SK-N-SH (cell line): ENCODE results near the gene NPHS1.

ENCODE experiments used
- ELF1 ChIP-seq: IDR thresholded peaks from 2 replicates; pipeline ENCODE4 v1.4.0; 2012
- EP300 ChIP-seq, 2 experiments: IDR thresholded peaks; 2 replicates each; pipeline versions ENCODE4 v1.4.0 to v1.6.1; 2012; ENCODE audit warnings: borderline replicate concordance in 1 of 2, low read depth in 1 of 2, low read length in 1 of 2
- EZH2phosphoT487 ChIP-seq: fragments of 200-600 bp; sonication (generic); IDR thresholded peaks from 2 replicates; pipeline ENCODE4 v1.6.1; 2017; ENCODE audit warnings: low read depth, mixed run types, mild to moderate bottlenecking, antibody characterized with exemption, moderate library complexity, borderline replicate concordance
- GABPA ChIP-seq: IDR thresholded peaks from 2 replicates; pipeline ENCODE4 v1.4.0; 2012; ENCODE audit warnings: low read depth, mild to moderate bottlenecking
- GATA2 ChIP-seq: sonication (generic); formaldehyde crosslinking; IDR thresholded peaks from 2 replicates; pipeline ENCODE4 v1.5.0; 2020; ENCODE audit warnings: mild to moderate bottlenecking, missing genetic modification reagents
- JUND ChIP-seq: IDR thresholded peaks from 2 replicates; pipeline ENCODE4 v1.4.0; 2012
- MXI1 ChIP-seq: IDR thresholded peaks from 2 replicates; pipeline ENCODE4 v1.6.1; 2012; ENCODE audit warnings: mild to moderate bottlenecking, low read depth, low read length, improper control_type of control experiment
- NRF1 ChIP-seq: IDR thresholded peaks from 2 replicates; pipeline ENCODE4 v1.6.1; 2012; ENCODE audit warnings: low read depth, mild to moderate bottlenecking, low read length
- POLR2AphosphoS5 ChIP-seq: IDR thresholded peaks from 2 replicates; pipeline ENCODE4 v1.6.1; 2012; ENCODE audit warnings: low read depth, low read length
- REST ChIP-seq: IDR thresholded peaks from 2 replicates; pipeline ENCODE4 v1.6.1; 2012; ENCODE audit warnings: mild to moderate bottlenecking, low read depth, low read length, moderate library complexity
- SMC3 ChIP-seq: IDR thresholded peaks from 2 replicates; pipeline ENCODE4 v1.6.1; 2012; ENCODE audit warnings: low read depth, low read length, improper control_type of control experiment
- USF2 ChIP-seq: fragments of 150-350 bp; IDR thresholded peaks from 2 replicates; pipeline ENCODE4 v1.6.1; 2017; ENCODE audit warnings: antibody characterized with exemption, low read length, low read depth, borderline replicate concordance
- YY1 ChIP-seq: IDR thresholded peaks from 2 replicates; pipeline ENCODE4 v1.4.0; 2012; ENCODE audit warnings: low read depth, mild to moderate bottlenecking
- TF ChIP-seq, protein P1 (sequence below): fragments of 200-600 bp; sonication (generic); IDR thresholded peaks from 2 replicates; pipeline ENCODE4 v1.6.1; 2017; ENCODE audit warnings: antibody characterized with exemption, mild to moderate bottlenecking, moderate library complexity

- TF ChIP-seq ELF1: no peak
- TF ChIP-seq EP300 (IDR thresholded peaks at IDR 0.05; ENCODE audit: borderline replicate concordance in 1 of 2, low read depth in 1 of 2, low read length in 1 of 2): no peak
- no peak for TF ChIP-seq GATA2 (CRISPR knock-in tag)
- TF ChIP-seq SMC3: no peak
- TF ChIP-seq GABPA: no peak
- TF ChIP-seq, protein P1, sequence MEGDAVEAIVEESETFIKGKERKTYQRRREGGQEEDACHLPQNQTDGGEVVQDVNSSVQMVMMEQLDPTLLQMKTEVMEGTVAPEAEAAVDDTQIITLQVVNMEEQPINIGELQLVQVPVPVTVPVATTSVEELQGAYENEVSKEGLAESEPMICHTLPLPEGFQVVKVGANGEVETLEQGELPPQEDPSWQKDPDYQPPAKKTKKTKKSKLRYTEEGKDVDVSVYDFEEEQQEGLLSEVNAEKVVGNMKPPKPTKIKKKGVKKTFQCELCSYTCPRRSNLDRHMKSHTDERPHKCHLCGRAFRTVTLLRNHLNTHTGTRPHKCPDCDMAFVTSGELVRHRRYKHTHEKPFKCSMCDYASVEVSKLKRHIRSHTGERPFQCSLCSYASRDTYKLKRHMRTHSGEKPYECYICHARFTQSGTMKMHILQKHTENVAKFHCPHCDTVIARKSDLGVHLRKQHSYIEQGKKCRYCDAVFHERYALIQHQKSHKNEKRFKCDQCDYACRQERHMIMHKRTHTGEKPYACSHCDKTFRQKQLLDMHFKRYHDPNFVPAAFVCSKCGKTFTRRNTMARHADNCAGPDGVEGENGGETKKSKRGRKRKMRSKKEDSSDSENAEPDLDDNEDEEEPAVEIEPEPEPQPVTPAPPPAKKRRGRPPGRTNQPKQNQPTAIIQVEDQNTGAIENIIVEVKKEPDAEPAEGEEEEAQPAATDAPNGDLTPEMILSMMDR: no peak
- TF ChIP-seq POLR2AphosphoS5: no peak
- TF ChIP-seq NRF1: no peak
- TF ChIP-seq EZH2phosphoT487: no peak
- no peak for TF ChIP-seq YY1
- no peak for TF ChIP-seq REST
- no peak for TF ChIP-seq USF2
- no peak for TF ChIP-seq JUND
- TF ChIP-seq MXI1: no peak
Observed at GRCh38 chr19:35833972-35834371, 18.3 kb downstream of the NPHS1 start.
